D721Med (cell line): ENCODE measurements around the gene SREBF1.

Experiments
- DNase-seq: peaks from one replicate; pipeline ENCODE4 v3.0.0; 2011; ENCODE audit warnings: low spot score; ENCODE audit not compliant: insufficient read length
- FAIRE-seq: peaks from 2 replicates; lab custom pipeline; 2011; peaks lifted over from hg19 to GRCh38; lab: Jason Lieb, UNC
- CTCF ChIP-seq: IDR thresholded peaks from 2 replicates; pipeline ENCODE4 v1.5.1; 2012; ENCODE audit warnings: mild to moderate bottlenecking, control low read depth; ENCODE audit not compliant: insufficient read depth; ENCODE audit errors: missing control alignments

SREBF1 gene

GRCh38 chr17:17849845-17850373 is 13.1 kb upstream of the SREBF1 start:
- TF ChIP-seq CTCF = no peak
- DNase-seq = no peak

GRCh38 chr17:17849147-17849820 is 12.5 kb upstream of the SREBF1 start:
- no peak for TF ChIP-seq CTCF
- no peak for DNase-seq
- FAIRE-seq = no peak

More at GRCh38 chr17:17849845-17850373, 13.1 kb upstream of the SREBF1 start:
- no peak for FAIRE-seq

GRCh38 chr17:17848311-17849082 is 11.7 kb upstream of the SREBF1 start:
- no peak for DNase-seq
- no peak for TF ChIP-seq CTCF
- FAIRE-seq = no peak

- FAIRE-seq = no peak
- no peak for TF ChIP-seq CTCF
- no peak for DNase-seq
These were observed 10.9 kb upstream of the SREBF1 start for GRCh38 chr17:17847726-17848125.

GRCh38 chr17:17847118-17847689 is 10.4 kb upstream of the SREBF1 start:
- DNase-seq (no peak), FAIRE-seq (no peak)
- TF ChIP-seq CTCF = no peak

GRCh38 chr17:17846645-17847044 is 9.9 kb upstream of the SREBF1 start:
- DNase-seq (no peak), FAIRE-seq (no peak)
- no peak for TF ChIP-seq CTCF
